ENCODE results near the gene ERC2. TPM values are rescaled to one million over a fixed set of nuclear protein-coding genes. Genes with fewer than 3 reads are reported as not detected.

ERC2 gene
- total and polyA plus RNA-seq, 2 of the 13 experiments (the other 11 are each of a cell fraction or from before 2014, with no cell fraction given): 0.16 to 0.22 TPM

- Histone ChIP-seq H4K20me1 (ENCODE audit: insufficient read depth, low read length) (no peaks in the 10 kb centered on the region), H3K36me3 (replicated peaks in 1 of 2; ENCODE audit: control insufficient read depth in 1 of 2, insufficient read depth in 2 of 2, low read length in 2 of 2) (no peaks in the 10 kb centered on the region), H3K4me2 (ENCODE audit: low read depth, low read length) (no peak overlapping the region), H3K4me1 (ENCODE audit: insufficient read depth, low read length) (no peaks in the 10 kb centered on the region), H3K27ac (ENCODE audit: extremely low read length, insufficient read depth, low read length) (no peak overlapping the region), H3K4me3 (replicated peaks in 1 of 3; ENCODE audit: insufficient read depth in 1 of 3, low read depth in 2 of 3, low read length in 3 of 3) (no peak overlapping the region), H3K9me3 (ENCODE audit: low read length) (no peaks in the 10 kb centered on the region), H2AFZ (ENCODE audit: low read length) (no peak overlapping the region), H3K27me3 (ENCODE audit: control insufficient read depth in 1 of 2, insufficient read depth in 2 of 2, low read length in 2 of 2) (no peaks in the 10 kb centered on the region), H3K9ac (ENCODE audit: insufficient read depth, low read depth, low read length) (no peak overlapping the region), H3K79me2 (ENCODE audit: insufficient read depth, low read length) (no peaks in the 10 kb centered on the region)
- whole genome bisulfite sequencing (ENCODE audit: low lambda C conversion rate): 21% methylated on average over 4 of the region's 4 CpGs
- intact Hi-C loops (cut with micrococcal nuclease; ENCODE audit: unreplicated experiment): no loop called here
- TF ChIP-seq NFATC3 (CRISPR knock-in tag; IDR thresholded peaks at IDR 0.05): no peak
- no peak for TF ChIP-seq PAWR (CRISPR knock-in tag; IDR thresholded peaks at IDR 0.05; ENCODE audit: borderline replicate concordance)
- no peak for TF ChIP-seq ZNF746 (CRISPR knock-in tag; IDR thresholded peaks at IDR 0.05)
- TF ChIP-seq ZNF510 (CRISPR knock-in tag; IDR thresholded peaks at IDR 0.05; ENCODE audit: low read depth): no peak
- TF ChIP-seq NFYC (CRISPR knock-in tag; IDR thresholded peaks at IDR 0.05): no peak
- no peak for TF ChIP-seq ZNF724P (CRISPR knock-in tag; IDR thresholded peaks at IDR 0.05; ENCODE audit: borderline replicate concordance)
- no peak for TF ChIP-seq KAT7 (CRISPR knock-in tag; IDR thresholded peaks at IDR 0.05; ENCODE audit: borderline replicate concordance)
- TF ChIP-seq DMAP1 (CRISPR knock-in tag; IDR thresholded peaks at IDR 0.05): no peak
- no peak for TF ChIP-seq NFE2 (CRISPR knock-in tag; IDR thresholded peaks at IDR 0.05)
- no peak for TF ChIP-seq MAFF (IDR thresholded peaks at IDR 0.05; ENCODE audit: low read depth, low read length)
- no peak for TF ChIP-seq TBL1XR1 (IDR thresholded peaks at IDR 0.05; ENCODE audit: borderline replicate concordance, low read length, partially characterized antibody)
- no peak for DNase-seq (ENCODE audit: low spot score)
- POLR2A ChIA-PET: no interaction called here
- BruUV-seq (replicated peaks): no TSS peak
- no peak for FAIRE-seq
- no peak for ATAC-seq
- CTCF ChIA-PET (ENCODE audit: low intra/inter-chr PET ratio, low total read pairs): no interaction called here
- in situ Hi-C loops (cut with HindIII; ENCODE audit: extremely low pct_ligation_motif_present, low pct_unique_long_range_greater_than_20kb): no loop called here
These were observed 665.5 kb downstream of the ERC2 start for GRCh38 chr3:55802816-55803215.

- TF ChIP-seq ZNF597 (CRISPR knock-in tag; IDR thresholded peaks at IDR 0.05) (no peak), HCFC1 (IDR thresholded peaks at IDR 0.05; ENCODE audit: low read depth, low read length) (no peak), HIVEP1 (CRISPR knock-in tag; IDR thresholded peaks at IDR 0.05) (no peak), DNMT1 (CRISPR knock-in tag; IDR thresholded peaks at IDR 0.05) (no peak), PAWR (CRISPR knock-in tag; IDR thresholded peaks at IDR 0.05; ENCODE audit: borderline replicate concordance) (no peak), PITX1 (CRISPR knock-in tag; IDR thresholded peaks at IDR 0.05) (no peak), ZNF383 (CRISPR knock-in tag; IDR thresholded peaks at IDR 0.05; ENCODE audit: borderline replicate concordance) (no peak), BCL6 (CRISPR knock-in tag; IDR thresholded peaks at IDR 0.05) (no peak)
- DNase-seq (ENCODE audit: low spot score): no peak
- no peak overlapping the region for H3K4me3 ChIP-seq (replicated peaks in 1 of 3; ENCODE audit: insufficient read depth in 1 of 3, low read depth in 2 of 3, low read length in 3 of 3)
- H3K9ac ChIP-seq (ENCODE audit: insufficient read depth, low read depth, low read length): no peak overlapping the region
- WGBS (ENCODE audit: low lambda C conversion rate): 5% methylated on average over 2 of the region's 2 CpGs
- no peaks in the 10 kb centered on the region for H3K79me2 ChIP-seq (ENCODE audit: insufficient read depth, low read length)
- no peaks in the 10 kb centered on the region for H3K36me3 ChIP-seq (replicated peaks in 1 of 2; ENCODE audit: control insufficient read depth in 1 of 2, insufficient read depth in 2 of 2, low read length in 2 of 2)
- H3K4me2 ChIP-seq (ENCODE audit: low read depth, low read length): no peak overlapping the region
- no peak overlapping the region for H3K27ac ChIP-seq (ENCODE audit: extremely low read length, insufficient read depth, low read length)
- BruUV-seq (replicated peaks): no TSS peak
- no peak overlapping the region for H2AFZ ChIP-seq (ENCODE audit: low read length)
- in situ Hi-C loops (cut with HindIII; ENCODE audit: extremely low pct_ligation_motif_present, low pct_unique_long_range_greater_than_20kb) (no loop called here), intact Hi-C loops (cut with micrococcal nuclease; ENCODE audit: unreplicated experiment) (no loop called here)
- H3K9me3 ChIP-seq (ENCODE audit: low read length): no peaks in the 10 kb centered on the region
- CTCF ChIA-PET (ENCODE audit: low intra/inter-chr PET ratio, low total read pairs): no interaction called here
- POLR2A ChIA-PET: no interaction called here
- no peaks in the 10 kb centered on the region for H4K20me1 ChIP-seq (ENCODE audit: insufficient read depth, low read length)
- H3K4me1 ChIP-seq (ENCODE audit: insufficient read depth, low read length): no peaks in the 10 kb centered on the region
- H3K27me3 ChIP-seq (ENCODE audit: control insufficient read depth in 1 of 2, insufficient read depth in 2 of 2, low read length in 2 of 2): no peaks in the 10 kb centered on the region
- ATAC-seq: no peak
- no peak for FAIRE-seq
These were observed 666.6 kb downstream of the ERC2 start for GRCh38 chr3:55801676-55802075.
